Measurements from ENCODE around the gene AEN.

DNA sequence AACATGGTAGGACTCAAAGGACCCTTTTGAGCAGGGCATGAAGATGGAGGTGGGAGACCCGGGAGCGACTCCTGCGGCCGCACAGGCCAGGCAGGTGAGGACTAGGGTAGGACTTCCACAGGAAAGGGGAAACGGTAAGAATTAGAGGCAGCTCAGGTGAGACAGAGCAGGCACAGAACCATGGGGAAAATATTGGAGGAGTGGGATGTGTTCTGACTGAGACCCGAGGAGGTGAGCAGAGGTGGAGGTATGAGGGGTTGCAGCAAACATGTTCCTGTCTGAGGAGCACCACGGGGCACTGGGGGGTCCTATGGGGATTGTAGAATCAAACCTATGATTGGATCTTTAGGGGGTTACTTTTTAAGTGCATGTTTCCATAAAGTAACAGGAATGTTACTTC is 16.3 kb downstream of the AEN start:
- TF ChIP-seq, protein P1, sequence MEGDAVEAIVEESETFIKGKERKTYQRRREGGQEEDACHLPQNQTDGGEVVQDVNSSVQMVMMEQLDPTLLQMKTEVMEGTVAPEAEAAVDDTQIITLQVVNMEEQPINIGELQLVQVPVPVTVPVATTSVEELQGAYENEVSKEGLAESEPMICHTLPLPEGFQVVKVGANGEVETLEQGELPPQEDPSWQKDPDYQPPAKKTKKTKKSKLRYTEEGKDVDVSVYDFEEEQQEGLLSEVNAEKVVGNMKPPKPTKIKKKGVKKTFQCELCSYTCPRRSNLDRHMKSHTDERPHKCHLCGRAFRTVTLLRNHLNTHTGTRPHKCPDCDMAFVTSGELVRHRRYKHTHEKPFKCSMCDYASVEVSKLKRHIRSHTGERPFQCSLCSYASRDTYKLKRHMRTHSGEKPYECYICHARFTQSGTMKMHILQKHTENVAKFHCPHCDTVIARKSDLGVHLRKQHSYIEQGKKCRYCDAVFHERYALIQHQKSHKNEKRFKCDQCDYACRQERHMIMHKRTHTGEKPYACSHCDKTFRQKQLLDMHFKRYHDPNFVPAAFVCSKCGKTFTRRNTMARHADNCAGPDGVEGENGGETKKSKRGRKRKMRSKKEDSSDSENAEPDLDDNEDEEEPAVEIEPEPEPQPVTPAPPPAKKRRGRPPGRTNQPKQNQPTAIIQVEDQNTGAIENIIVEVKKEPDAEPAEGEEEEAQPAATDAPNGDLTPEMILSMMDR (IDR thresholded peaks at IDR 0.05), result no peak
- TF ChIP-seq POLR2A (IDR thresholded peaks at IDR 0.05), result no peak
